CD4-positive, alpha-beta T cell treated with Interleukin-15 for 4 hours (primary cell): ENCODE data around the gene SMIM34.
"Not testable (repeated sequence)": the region's sequence is repeated elsewhere in the genome, so short reads cannot be mapped to it uniquely, and the experiment has no call there.

ENCODE experiments used
- DNase-seq: peaks from one replicate; pipeline ENCODE4 v3.0.0-alpha.2; 2020; ENCODE audit warnings: low spot score

The SMIM34 gene, protein sequence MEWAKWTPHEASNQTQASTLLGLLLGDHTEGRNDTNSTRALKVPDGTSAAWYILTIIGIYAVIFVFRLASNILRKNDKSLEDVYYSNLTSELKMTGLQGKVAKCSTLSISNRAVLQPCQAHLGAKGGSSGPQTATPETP

DNA sequence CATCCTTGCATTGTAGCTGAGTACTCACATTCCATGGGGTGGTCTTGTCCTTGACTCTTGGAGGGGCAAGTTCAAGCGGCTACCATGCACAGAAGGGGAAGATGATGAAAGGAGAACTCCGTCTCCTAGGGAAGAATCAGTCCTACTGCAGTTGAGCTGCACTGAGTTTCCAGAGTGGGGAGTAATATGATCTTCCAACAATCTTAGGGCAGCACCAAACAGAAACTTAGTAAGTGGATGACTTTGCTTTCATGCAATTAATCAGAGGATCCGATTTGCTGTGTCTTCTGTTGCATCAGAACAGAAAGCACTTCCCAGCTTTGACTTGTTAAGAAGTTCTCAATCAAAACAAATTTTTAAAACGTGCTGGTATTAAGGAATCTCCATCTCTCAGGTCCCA lies at the start of gene SMIM34:
SMIM34 (minus strand) TSS at position 147 of the 400 bp plus-strand sequence; CDS start at position 35, 112 bp downstream.
- DNase-seq: not testable (repeated sequence)

DNA sequence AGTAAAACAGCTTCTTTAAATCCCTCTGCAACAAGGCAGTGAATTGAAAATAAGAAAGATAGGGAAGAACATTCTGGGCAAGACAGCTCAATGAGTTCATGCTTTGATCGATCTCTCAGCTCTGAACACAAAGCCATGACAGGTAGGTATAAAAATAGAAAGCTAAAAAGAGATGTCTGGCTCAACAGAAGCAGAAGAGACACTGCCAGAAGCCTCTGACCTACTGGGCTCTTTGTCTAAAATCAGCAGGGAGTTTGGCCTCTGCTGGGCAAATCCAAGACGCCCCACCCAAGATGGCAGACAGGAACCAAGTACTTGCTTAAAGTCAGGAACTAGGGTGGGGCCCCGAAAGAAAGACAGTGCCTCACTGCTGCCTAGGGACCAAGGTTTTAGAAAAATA lies 43.6 kb upstream of the SMIM34 start:
- not testable (repeated sequence) for DNase-seq

DNA sequence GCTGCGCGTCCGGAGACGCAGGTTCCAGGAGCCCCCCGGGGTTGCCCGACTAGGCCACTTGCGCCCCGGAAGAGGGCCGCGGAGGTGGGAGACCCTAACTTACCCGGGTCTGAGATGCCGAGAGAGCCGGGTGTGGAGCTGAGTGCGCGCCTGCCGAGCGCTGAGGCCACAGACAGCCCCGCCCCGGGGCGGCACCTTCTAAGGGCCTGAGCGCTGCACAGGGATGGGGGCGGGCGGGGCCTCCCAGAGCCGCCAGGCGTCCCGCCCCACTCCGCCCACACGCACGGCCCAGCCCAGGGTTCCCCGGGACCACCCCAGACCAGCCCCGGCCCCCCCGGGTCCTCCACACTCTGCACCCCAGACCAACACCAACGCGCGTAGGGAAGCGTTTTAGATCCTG lies 35.7 kb upstream of the SMIM34 start:
- DNase-seq: not testable (repeated sequence)

DNA sequence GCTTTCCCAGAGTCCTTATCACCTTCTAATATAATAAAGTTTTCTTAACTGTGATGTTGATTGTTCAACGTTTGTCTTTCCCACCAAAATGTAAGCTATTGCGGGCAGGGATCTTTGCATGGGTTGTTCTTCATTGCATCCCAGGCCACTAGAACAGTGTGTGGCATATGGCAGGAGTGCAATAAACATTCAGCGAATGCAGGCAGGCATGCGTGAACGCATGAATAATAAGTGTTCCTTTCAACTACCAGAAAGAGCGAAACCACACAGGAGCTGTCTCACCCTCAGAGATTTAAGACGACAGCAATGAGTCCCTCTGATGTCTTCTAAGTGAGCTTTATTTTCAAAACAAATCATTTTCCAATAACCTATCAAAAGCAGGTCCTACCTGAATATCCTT lies 34.5 kb upstream of the SMIM34 start:
- not testable (repeated sequence) for DNase-seq

DNA sequence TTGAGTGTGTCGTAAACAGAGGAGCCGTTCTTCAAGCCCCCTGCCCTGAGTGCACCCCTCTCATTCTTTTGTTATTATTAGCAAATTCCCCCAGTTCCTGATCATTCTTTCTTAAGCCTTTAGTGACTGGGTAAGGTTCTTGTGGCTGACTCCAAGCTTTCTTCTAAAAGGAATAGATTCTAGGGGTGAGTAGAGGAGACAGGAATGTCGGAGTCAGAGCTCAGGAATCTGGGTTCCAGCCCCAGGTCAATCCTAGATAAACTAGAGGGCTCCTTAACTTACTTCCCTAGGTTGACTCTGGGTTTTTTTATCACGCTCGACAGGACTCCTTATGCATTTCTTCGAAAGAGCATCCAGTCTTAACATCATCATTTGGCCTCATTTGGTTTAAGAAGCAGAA lies 32.4 kb upstream of the SMIM34 start:
- DNase-seq: not testable (repeated sequence)

DNA sequence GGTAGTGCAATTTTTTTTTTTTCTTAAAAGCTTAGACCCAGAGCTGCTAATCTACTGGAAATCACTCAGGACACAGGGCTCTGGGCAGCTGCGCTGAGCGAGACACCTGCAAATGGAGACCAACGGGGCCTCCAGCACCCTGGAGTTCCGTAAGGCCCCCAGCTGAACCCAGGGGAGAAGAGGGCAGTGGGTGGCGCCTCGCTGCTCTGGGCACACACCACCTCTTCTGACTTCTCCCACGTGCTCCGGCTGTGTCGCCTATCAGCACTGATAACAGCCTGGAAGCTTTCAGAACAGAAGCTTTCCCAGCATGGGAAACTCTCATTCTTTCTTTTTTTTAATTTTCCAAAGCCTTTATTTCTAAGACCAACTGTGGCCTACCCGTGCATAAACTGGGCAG lies 31.9 kb upstream of the SMIM34 start:
- not testable (repeated sequence) for DNase-seq

DNA sequence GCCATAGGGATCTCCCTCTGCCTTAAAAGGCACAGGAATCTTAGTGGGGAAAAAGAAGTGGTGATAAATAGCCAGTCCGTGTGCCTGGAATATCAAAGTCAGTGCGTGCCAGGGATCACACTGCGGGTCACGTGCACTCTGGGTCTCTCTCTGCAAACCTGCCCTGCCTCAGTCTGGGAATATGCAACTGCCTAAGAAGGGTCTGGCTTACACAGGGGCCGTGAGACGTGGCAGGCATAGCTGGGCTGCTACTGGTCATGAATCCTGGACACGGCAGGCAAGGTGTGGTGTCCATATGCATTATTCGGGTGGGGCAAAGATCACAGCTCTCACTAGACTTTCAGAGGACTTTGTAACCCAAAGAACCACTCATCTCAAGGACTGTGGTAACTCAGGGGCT lies 23.3 kb upstream of the SMIM34 start:
- DNase-seq: not testable (repeated sequence)

DNA sequence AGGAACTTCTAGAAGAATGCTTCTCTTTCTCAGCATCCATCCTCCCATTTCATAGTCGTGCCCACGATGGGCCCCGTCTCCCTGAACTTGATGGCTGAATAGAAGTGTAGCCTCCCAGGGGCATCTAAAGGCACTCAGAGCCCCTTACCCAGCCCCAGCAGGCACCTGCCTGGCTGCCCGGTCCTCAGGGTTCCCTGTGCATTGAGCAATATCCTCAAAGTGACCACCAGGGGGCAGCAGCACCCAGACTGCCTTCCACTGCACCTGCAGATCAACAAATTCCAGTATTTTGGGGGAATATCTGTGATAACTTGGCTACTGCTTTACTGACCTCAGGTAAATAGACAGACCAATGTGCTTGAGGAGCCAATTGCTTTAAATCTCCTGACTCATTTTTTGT lies 19.7 kb upstream of the SMIM34 start:
- DNase-seq: not testable (repeated sequence)

DNA sequence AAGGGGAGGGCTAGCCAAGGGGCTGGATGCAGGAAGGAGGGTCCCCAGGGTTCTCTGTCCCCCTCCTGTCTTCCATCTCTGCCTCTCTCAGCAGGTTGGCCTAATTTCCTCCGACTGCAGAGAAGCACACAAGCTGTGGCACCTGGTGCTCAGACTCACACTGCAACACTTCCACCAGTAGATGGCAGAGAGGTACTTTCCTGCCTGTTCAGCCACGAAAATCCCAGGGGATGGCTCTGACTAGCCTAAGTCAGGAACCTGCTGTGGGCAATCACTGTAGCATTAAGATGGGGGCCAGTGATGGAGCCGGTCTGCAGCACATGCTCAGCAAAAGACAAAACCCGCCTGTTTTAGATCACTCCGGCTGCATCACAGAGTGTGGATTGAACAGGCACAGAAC lies 6.0 kb upstream of the SMIM34 start:
- not testable (repeated sequence) for DNase-seq

DNA sequence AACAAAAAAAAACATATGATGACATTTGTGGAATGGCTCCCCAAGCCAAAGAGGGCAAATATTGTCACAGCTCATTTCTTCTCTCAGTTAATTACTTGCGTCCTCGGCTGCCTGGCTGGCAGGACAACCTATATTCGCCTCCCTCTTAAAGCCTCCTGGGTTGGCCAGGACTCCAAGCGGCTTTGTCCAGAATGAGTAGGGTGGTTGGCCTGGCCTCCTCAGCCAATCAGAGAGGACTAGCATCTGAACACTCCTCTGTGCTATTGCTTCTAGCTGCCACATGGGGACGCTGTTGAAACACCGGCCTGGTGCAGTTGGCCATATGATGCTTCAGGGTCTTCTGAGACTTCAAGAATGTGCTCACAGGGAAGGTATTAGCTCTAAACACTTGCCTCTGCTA lies 4.7 kb upstream of the SMIM34 start:
- DNase-seq: not testable (repeated sequence)

DNA sequence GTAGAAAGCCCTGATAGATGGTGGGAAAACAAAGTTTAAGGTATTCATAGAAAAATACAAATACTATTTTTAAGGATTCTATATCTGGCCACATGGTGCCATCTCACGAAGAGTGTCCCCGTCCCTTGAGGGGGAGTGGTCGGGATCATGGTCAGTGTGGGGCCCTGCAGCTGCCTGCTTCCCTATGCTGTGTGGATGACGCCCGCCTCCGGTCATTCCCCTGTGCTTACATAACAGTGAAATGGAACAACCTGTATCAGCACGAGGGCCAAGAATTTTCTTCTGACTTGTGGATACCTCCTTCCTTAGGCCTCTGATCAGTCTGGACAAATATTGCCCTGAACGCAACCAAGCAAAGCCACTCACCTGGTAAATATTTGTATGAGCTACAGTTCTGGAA lies 3.6 kb upstream of the SMIM34 start:
- not testable (repeated sequence) for DNase-seq

DNA sequence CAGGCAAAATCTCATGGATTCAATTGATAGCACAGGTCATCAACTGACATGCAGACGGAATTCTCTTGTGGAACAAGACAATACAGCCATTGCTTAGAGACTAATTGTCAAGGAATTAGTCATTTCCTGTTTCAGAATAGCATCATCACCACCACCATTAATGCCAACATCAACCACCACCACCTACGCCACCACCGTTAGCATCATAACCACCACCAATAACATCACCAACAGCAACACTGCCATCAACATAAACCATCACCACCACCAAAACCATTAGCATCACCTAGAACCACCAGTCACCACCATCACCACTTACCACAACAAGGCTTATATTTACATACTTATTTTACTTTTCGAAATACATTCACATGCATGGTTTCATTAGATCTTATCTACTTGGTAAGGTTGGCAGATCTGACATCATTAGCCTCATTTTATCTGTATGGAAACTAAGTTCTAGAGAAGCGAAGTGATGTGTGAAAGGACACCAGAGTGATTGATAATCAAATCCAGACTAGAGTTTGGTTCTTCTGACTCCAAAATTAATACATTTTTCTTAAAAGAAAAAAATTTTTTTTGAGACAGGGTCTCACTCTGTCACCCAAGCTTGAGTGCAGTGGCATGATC lies 6.2 kb downstream of the SMIM34 start:
- not testable (repeated sequence) for DNase-seq

DNA sequence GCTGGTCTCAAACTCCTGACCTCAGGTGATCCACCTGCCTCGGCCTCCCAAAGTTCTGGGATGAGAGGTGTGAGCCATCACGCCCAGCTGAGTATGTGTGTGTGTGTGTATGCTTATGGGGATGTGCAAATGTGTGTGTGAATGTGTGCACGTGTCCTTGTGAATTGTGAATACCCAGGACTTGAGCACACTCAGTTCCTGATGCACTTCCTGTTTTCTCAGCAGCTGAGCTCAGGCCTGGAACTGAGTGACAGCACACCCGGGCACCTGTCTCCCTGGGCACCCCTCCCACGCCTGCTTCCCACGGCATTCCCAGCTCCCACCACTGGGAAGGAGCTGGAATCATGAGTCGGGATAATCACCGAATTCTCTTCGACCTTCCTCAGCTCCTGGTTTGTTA lies 16.5 kb downstream of the SMIM34 start:
- not testable (repeated sequence) for DNase-seq

DNA sequence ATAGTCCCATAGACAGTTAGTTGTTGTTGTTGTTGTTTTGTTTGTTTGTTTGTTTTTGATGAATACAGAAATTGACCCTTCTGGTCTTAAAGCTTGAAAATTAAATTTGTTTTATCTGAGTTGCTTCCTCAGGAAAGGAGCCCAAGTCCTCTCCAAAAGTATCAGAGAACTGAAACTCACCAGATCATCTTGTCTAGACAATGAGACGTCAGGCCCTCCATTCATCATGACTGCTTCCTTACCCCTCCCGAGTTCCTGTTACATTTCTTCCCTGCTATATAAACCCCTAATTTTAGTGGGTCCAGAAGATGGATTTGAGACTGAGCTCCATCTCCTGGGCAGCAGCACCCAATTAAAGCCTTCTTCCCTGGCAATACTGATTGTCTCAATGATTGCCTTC lies 17.1 kb downstream of the SMIM34 start:
- DNase-seq: not testable (repeated sequence)

DNA sequence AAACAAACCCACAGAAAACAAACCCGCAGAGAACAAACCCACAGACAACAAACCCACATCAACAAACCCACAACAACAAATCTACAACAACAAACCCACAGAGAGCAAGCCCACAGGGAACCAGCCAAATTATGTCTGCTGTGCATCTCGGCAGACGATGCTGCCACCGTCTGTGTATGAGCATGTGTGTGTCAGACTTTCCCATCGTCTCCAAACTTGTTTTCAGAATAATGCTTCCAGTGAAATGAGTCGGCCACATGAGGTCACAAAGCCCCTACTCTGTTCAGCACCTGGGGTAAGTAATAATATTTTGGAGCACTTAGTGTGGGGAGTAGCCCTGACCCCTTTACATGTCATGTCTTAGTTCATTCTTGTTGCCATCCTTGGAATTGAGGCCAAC lies 17.6 kb downstream of the SMIM34 start:
- not testable (repeated sequence) for DNase-seq

DNA sequence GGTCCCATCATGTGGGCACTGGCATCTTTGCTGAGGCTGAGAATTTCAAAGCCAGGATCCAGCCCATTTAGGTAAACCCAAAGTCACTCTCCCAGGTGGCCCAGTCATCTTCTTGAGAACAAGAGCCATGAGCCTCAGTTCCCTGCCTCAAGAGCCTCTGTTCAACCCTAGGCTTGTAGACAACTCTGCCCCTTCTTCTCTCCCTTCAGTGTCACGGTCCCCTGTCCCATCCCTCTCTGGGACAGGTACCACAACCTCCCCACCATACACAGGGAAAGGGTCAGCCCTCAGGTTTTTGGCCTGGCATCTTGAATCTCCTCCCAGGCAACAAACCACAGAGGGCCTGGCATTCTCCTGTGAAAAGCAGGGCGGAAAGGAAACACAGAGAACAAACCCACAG lies 18.1 kb downstream of the SMIM34 start:
- DNase-seq: not testable (repeated sequence)

DNA sequence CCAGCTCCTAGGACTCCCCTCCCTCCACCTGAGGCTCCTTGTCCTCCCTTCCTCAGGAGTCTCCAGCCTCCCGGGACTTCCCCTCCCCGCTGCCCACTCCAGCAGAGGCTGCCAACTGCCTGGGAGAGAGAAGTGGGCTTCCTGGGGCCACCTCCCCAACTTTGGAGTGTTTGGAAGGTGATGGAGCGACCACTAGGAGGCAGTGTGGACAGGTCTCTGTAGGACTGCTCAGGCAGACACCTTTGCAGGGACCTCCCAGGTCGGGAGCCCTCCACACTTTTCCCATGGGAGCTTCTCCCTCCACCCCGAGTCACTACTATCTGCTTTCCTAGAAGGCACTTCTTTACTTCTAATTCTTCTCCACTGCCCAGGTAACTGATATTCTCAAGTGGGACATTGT lies 19.0 kb downstream of the SMIM34 start:
- not testable (repeated sequence) for DNase-seq

DNA sequence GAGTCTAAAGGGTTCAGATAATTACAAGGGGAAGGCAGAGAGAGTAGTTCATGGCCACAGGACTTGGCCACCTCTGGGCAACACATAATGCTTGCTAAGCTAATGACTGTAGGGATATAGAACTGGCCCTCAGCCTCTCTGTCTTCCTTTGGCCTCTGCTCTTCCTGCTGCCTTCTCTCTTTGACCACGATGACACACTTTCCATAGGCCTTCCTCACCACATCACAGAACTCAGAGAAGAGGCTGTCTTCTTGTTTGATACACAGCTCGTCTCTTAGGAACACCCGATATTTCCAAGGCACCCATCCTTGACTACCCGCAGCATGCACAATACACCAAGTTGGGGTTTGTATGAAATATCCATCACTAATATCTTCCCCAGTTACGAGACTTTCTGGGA lies 23.2 kb downstream of the SMIM34 start:
- not testable (repeated sequence) for DNase-seq

DNA sequence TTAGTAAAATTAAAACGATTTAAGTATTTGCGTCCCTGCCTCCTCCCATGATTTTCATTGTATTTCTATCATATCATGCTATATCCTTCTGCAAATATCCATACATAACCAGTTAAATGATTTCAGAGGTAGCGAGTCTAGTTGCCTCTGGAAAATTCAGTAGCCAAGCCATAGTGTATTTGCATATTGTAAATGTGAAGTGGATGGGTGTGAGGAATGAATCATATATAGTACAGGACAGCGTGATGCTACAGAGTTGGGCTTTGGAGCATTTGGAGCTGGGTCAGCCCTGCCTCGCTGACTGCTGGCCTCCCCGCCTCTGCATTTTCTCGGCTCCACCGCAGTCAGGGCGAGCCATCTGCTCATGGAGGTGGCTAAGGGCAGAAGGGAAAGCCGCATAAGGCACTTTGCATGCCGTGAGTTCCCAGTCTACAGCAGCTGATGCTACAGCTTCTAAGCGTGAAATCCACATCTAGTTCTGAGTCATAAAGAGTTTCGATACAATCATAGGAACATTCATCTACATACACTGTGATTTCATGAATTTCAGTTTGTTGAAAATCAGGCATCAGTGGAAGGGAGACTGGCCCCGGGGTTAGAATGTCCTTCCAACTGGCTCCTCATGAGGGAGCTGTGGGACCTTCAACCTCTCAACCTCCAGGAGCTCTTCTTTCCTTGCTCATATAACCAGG lies 39.9 kb downstream of the SMIM34 start:
- not testable (repeated sequence) for DNase-seq

DNA sequence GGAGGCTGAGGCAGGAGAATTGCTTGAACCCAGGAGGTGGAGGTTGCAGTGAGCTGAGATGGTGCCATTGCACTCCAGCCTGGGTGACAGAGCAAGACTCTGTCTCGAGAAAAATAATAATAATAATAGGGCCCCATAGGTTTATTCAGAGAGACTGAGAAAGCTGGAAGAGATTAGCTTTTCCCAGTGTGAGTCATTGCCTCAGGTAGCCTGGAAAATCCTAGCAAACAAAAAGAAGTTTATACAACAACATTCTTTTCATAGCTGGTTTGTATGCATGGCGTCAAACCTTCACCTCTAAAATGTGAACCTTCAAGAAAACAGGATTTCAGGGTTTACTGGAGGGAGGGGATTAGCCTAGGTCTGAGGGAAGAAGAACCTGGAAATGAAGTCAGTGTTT lies 40.6 kb downstream of the SMIM34 start:
- not testable (repeated sequence) for DNase-seq

DNA sequence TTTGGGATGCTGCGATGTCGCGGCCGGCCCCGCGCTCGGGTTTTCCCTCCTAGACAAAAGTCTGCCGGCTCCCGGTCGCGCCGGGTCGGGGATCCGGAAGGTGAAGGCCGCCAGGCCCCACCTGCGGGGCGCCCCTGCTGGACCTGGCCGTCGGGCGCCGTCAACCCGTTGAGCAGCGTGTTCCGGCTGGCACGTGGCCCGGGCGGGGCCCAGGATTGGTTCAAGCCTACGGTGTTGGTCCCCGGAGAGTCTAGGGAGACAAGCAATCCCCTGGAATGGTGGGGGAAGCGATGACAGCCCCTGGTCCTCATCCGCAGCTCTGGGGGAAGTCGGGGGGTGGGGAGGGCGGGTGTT lies 48.2 kb downstream of the SMIM34 start:
- DNase-seq: not testable (repeated sequence)

DNA sequence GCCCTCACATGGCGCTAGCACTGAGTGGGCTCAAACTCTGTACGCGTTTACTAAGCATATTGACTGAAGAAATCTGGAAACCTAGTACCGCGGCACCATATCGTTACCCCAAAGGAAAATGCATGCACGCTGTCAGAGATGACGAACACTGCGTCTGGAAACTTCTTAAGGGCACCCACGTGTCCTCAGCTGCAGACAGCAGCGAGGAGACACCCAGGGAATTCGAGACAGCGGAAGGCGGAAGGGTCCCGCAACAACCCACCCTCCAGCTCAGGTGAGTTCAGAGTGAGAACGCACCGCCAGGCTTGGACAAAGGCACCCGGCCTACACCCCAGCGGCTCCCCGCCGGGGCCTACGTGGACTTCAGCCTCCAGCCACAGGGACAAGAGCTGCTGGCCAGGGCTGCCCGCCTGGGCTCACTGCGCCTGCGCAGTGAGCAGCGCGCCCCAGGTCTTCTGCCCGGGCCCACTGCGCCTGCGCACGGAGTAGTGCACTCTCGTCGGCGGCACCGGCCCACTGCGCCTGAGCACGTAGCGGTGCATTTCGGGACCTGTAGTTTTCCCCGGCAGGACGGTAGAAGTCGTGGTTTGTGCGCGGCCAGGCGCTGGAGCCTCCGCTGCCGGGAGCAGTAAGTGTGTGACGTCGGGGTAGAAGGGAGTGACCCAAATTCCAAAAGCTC lies 48.7 kb downstream of the SMIM34 start, which contains the start of gene SMIM11:
SMIM11 (plus strand) TSS at position 568 of the 679 bp plus-strand sequence. CDS start 3,998 bp downstream, outside the sequence.
- not testable (repeated sequence) for DNase-seq

DNA sequence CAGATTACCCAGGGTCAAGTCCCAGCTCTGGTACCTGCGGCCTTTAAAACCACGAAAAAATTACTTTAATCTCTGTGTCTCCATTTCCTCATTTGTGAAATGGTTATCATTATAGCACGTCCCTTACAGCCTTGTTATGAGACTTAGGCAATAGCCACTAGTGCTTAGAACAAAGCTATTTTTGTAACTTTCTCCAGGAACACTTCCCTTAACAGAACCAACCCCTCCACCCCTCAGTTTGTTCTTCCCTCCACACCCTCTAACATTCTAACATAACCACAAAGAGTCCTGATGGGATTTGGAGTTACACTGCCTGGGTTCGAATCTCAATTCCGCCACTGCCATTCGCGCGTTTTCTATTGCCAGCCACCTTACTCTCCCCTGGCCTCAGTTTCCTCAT lies 49.3 kb downstream of the SMIM34 start:
- not testable (repeated sequence) for DNase-seq
